SK-N-SH (cell line): Measurements from ENCODE around the gene GLYR1. TPM values are rescaled to one million over a fixed set of nuclear protein-coding genes. Genes with fewer than 3 reads are reported as not detected.

ENCODE experiments used
- CTCF ChIA-PET: fragments of 300-600, 350-600 bp; formaldehyde crosslinking; extraction: SDS; loops from one replicate; lab custom pipeline; 2021; lab: Yijun Ruan, JAX
- POLR2A ChIA-PET: fragments of 350-600 bp; sonication (Branson Sonifier 250); formaldehyde crosslinking; extraction: SDS; loops from one replicate; lab custom pipeline; 2020; ENCODE audit warnings: antibody characterized with exemption, inconsistent platforms; lab: Yijun Ruan, JAX
- DNase-seq: peaks from one replicate; pipeline ENCODE4 v3.0.0; 2012
- H2AFZ ChIP-seq: fragments of 200-600 bp; sonication (generic); 2 replicates; pipeline ENCODE4 v1.8.1; 2016; ENCODE audit warnings: antibody characterized with exemption, mild to moderate bottlenecking, low read depth
- H3F3A ChIP-seq: fragments of 200-600 bp; sonication (generic); replicated peaks from 2 replicates; pipeline ENCODE3; 2016; ENCODE audit warnings: antibody characterized with exemption, mild to moderate bottlenecking; ENCODE audit not compliant: insufficient read depth
- H3K27ac ChIP-seq, 2 experiments: fragments of 200-500 bp in 1 of 2; fragments of 200-600 bp in 1 of 2; sonication (Bioruptor generic) in 1 of 2; sonication (generic), shearing (Covaris generic) in 1 of 2; 2 replicates each; pipeline versions ENCODE4 v1.5.1 to v1.6.1; 2014 to 2016; ENCODE audit warnings: low read depth in 2 of 2, inconsistent platforms in 1 of 2, low read length in 1 of 2, mild to moderate bottlenecking in 1 of 2, mixed read lengths in 1 of 2
- H3K27me3 ChIP-seq: fragments of 200-600 bp; sonication (generic), shearing (Covaris generic); 2 replicates; pipeline ENCODE4 v1.6.1; 2016; ENCODE audit warnings: mixed run types; ENCODE audit not compliant: insufficient read depth
- H3K36me3 ChIP-seq, 2 experiments: fragments of 200-500 bp in 1 of 2; fragments of 200-600 bp in 1 of 2; sonication (Bioruptor generic) in 1 of 2; sonication (generic) in 1 of 2; replicated peaks in 1 of 2; 2 replicates each; pipeline versions ENCODE3 to v1.5.1; 2014 to 2016; ENCODE audit warnings: low read length in 1 of 2, mild to moderate bottlenecking in 1 of 2; ENCODE audit not compliant: insufficient read depth in 2 of 2, control insufficient read depth in 1 of 2
- H3K4me1 ChIP-seq, 2 experiments: fragments of 200-500 bp in 1 of 2; fragments of 200-600 bp in 1 of 2; sonication (Bioruptor generic) in 1 of 2; sonication (generic), shearing (Covaris generic) in 1 of 2; 2 replicates each; pipeline versions ENCODE4 v1.5.1 to v1.6.1; 2014 to 2016; ENCODE audit warnings: low read depth in 1 of 2, low read length in 1 of 2, mixed run types in 1 of 2; ENCODE audit not compliant: insufficient read depth in 2 of 2, control insufficient read depth in 1 of 2
- H3K4me2 ChIP-seq: fragments of 200-600 bp; sonication (generic), shearing (Covaris generic); 2 replicates; pipeline ENCODE4 v1.6.1; 2017; ENCODE audit warnings: mixed run types
- H3K4me3 ChIP-seq, 2 experiments: fragments of 200-500 bp in 1 of 2; fragments of 200-600 bp in 1 of 2; sonication (Bioruptor generic) in 1 of 2; sonication (generic), shearing (Covaris generic) in 1 of 2; 2 replicates each; pipeline versions ENCODE4 v1.5.1 to v1.8.1; 2014 to 2016; ENCODE audit warnings: low read depth in 2 of 2, inconsistent platforms in 1 of 2, low read length in 1 of 2, mild to moderate bottlenecking in 1 of 2, mixed read lengths in 1 of 2, moderate library complexity in 1 of 2
- H3K79me2 ChIP-seq: fragments of 200-600 bp; sonication (generic); 2 replicates; pipeline ENCODE4 v1.8.1; 2017; ENCODE audit warnings: mild to moderate bottlenecking; ENCODE audit not compliant: insufficient read depth
- H3K9ac ChIP-seq: fragments of 200-600 bp; sonication (generic); 2 replicates; pipeline ENCODE4 v1.6.1; 2017; ENCODE audit warnings: mixed run types
- H3K9me2 ChIP-seq: fragments of 200-600 bp; sonication (generic); 2 replicates; pipeline ENCODE4 v1.6.1; 2017; ENCODE audit warnings: mixed run types
- H3K9me3 ChIP-seq: fragments of 200-600 bp; sonication (generic); 2 replicates; pipeline ENCODE4 v1.6.1; 2017; ENCODE audit warnings: mixed run types, mild to moderate bottlenecking, moderate library complexity
- H4K20me1 ChIP-seq: fragments of 200-600 bp; sonication (generic); 2 replicates; pipeline ENCODE4 v1.6.1; 2017; ENCODE audit warnings: mild to moderate bottlenecking, mixed run types; ENCODE audit not compliant: insufficient read depth
- FOSL2 ChIP-seq: IDR thresholded peaks from 2 replicates; pipeline ENCODE4 v1.4.0; 2012; ENCODE audit warnings: low read depth, mild to moderate bottlenecking, moderate library complexity, borderline replicate concordance
- GABPA ChIP-seq: IDR thresholded peaks from 2 replicates; pipeline ENCODE4 v1.4.0; 2012; ENCODE audit warnings: low read depth, mild to moderate bottlenecking
- RAD21 ChIP-seq: IDR thresholded peaks from 2 replicates; pipeline ENCODE4 v1.6.1; 2012; ENCODE audit warnings: mild to moderate bottlenecking, low read length
- RCOR1 ChIP-seq: fragments of 150-350 bp; IDR thresholded peaks from 2 replicates; pipeline ENCODE4 v1.6.1; 2017; ENCODE audit warnings: antibody characterized with exemption, low read length
- SIN3A ChIP-seq: IDR thresholded peaks from 2 replicates; pipeline ENCODE4 v1.6.1; 2012; ENCODE audit warnings: low read depth, mild to moderate bottlenecking, low read length, moderate library complexity, borderline replicate concordance
- SMC3 ChIP-seq: IDR thresholded peaks from 2 replicates; pipeline ENCODE4 v1.6.1; 2012; ENCODE audit warnings: low read depth, low read length, improper control_type of control experiment
- TCF12 ChIP-seq: IDR thresholded peaks from 2 replicates; pipeline ENCODE4 v1.4.0; 2012
- YY1 ChIP-seq: IDR thresholded peaks from 2 replicates; pipeline ENCODE4 v1.4.0; 2012; ENCODE audit warnings: low read depth, mild to moderate bottlenecking
- WGBS: methylation state at CpG from one replicate; pipeline ENCODE4 v1.1.6; 2017; ENCODE audit warnings: low lambda C conversion rate; 5-methylcytosine and 5-hydroxymethylcytosine counted together
- polyA plus RNA-seq, 3 experiments: library from polyadenylated mRNA; depleted of rRNA; stranded (reverse); fragments of >200 nt; gene quantifications; 2 replicates each; pipeline ENCODE4 v1.2.3, GENCODE V29; 2012
- small RNA-seq, 7 experiments: library from RNA; depleted of rRNA; stranded (forward); fragments of <200 nt; gene quantifications; one replicate each; pipeline ENCODE3, GENCODE V24; 2012
- TF ChIP-seq, protein P1 (sequence below): fragments of 150-350 bp; IDR thresholded peaks from 2 replicates; pipeline ENCODE4 v1.6.1; 2016; ENCODE audit warnings: mild to moderate bottlenecking, low read depth, low read length
- TF ChIP-seq, protein P2 (sequence below): IDR thresholded peaks from 2 replicates; pipeline ENCODE4 v1.4.0; 2012; ENCODE audit warnings: low read depth, borderline replicate concordance
- TF ChIP-seq, protein P3 (sequence below): IDR thresholded peaks from 2 replicates; pipeline ENCODE4 v1.6.1; 2012; ENCODE audit warnings: mild to moderate bottlenecking, low read depth, low read length, moderate library complexity

GLYR1 gene
- polyA plus RNA-seq, 1 of the 3 experiments (the other 2 are of a cell fraction): 40.1 TPM

DNA sequence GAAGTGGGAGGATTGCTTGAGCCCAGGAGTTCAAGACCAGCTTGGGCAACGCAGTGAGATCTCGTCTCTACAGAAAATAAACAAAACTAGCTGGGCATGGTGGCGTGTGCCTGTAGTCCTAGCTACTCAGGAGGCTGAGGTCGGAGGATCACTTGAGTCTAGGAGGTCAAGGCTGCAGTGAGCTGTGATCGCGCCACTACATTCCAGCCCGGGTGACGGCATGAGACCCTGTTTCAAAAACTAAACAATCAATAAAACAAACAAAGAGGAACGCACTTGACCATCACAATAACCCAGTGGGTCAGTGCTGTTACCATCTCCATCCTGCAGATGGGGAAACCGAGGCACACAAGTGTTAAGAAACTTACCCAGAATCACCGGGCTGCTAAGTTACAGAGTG is 93.9 kb downstream of the GLYR1 start:
- H3K27ac ChIP-seq: no peak overlapping the region
- H2AFZ ChIP-seq: no peak overlapping the region
- peaks cover 3% of the 10 kb centered on the region for H3F3A ChIP-seq
- 0 out of 2 replicates have a peak, but pooled peaks cover 6% of the 10 kb centered on the region for H3K9me3 ChIP-seq
- no peak for DNase-seq
- H4K20me1 ChIP-seq: no peaks in the 10 kb centered on the region
- no peaks in the 10 kb centered on the region for H3K4me1 ChIP-seq
- POLR2A ChIA-PET: no interaction called here
- CTCF ChIA-PET: no interaction called here
- no peak overlapping the region for H3K4me3 ChIP-seq
- H3K79me2 ChIP-seq: no peaks in the 10 kb centered on the region
- H3K9ac ChIP-seq: no peak overlapping the region
- TF ChIP-seq, protein P1, sequence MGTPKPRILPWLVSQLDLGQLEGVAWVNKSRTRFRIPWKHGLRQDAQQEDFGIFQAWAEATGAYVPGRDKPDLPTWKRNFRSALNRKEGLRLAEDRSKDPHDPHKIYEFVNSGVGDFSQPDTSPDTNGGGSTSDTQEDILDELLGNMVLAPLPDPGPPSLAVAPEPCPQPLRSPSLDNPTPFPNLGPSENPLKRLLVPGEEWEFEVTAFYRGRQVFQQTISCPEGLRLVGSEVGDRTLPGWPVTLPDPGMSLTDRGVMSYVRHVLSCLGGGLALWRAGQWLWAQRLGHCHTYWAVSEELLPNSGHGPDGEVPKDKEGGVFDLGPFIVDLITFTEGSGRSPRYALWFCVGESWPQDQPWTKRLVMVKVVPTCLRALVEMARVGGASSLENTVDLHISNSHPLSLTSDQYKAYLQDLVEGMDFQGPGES: no peak
- TF ChIP-seq TCF12 (no peak), SMC3 (no peak), RAD21 (no peak), FOSL2 (no peak), GABPA (no peak), YY1 (no peak), RCOR1 (no peak), SIN3A (no peak)
- TF ChIP-seq, protein P2, sequence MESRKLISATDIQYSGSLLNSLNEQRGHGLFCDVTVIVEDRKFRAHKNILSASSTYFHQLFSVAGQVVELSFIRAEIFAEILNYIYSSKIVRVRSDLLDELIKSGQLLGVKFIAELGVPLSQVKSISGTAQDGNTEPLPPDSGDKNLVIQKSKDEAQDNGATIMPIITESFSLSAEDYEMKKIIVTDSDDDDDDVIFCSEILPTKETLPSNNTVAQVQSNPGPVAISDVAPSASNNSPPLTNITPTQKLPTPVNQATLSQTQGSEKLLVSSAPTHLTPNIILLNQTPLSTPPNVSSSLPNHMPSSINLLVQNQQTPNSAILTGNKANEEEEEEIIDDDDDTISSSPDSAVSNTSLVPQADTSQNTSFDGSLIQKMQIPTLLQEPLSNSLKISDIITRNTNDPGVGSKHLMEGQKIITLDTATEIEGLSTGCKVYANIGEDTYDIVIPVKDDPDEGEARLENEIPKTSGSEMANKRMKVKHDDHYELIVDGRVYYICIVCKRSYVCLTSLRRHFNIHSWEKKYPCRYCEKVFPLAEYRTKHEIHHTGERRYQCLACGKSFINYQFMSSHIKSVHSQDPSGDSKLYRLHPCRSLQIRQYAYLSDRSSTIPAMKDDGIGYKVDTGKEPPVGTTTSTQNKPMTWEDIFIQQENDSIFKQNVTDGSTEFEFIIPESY: no peak
- TF ChIP-seq, protein P3, sequence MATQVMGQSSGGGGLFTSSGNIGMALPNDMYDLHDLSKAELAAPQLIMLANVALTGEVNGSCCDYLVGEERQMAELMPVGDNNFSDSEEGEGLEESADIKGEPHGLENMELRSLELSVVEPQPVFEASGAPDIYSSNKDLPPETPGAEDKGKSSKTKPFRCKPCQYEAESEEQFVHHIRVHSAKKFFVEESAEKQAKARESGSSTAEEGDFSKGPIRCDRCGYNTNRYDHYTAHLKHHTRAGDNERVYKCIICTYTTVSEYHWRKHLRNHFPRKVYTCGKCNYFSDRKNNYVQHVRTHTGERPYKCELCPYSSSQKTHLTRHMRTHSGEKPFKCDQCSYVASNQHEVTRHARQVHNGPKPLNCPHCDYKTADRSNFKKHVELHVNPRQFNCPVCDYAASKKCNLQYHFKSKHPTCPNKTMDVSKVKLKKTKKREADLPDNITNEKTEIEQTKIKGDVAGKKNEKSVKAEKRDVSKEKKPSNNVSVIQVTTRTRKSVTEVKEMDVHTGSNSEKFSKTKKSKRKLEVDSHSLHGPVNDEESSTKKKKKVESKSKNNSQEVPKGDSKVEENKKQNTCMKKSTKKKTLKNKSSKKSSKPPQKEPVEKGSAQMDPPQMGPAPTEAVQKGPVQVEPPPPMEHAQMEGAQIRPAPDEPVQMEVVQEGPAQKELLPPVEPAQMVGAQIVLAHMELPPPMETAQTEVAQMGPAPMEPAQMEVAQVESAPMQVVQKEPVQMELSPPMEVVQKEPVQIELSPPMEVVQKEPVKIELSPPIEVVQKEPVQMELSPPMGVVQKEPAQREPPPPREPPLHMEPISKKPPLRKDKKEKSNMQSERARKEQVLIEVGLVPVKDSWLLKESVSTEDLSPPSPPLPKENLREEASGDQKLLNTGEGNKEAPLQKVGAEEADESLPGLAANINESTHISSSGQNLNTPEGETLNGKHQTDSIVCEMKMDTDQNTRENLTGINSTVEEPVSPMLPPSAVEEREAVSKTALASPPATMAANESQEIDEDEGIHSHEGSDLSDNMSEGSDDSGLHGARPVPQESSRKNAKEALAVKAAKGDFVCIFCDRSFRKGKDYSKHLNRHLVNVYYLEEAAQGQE: no peak
- H3K9me2 ChIP-seq: no peaks in the 10 kb centered on the region
- no peaks in the 10 kb centered on the region for H3K27me3 ChIP-seq
- 98% methylated on average over 11 of the region's 11 CpGs for WGBS
- no peak overlapping the region for H3K4me2 ChIP-seq
- H3K36me3 ChIP-seq: peaks cover 42 to 45% of the 10 kb centered on the region in 2 experiments

Small RNA genes within 50 kb of the gene (small RNA-seq; reads per million reads assigned to genes)
- gene RF00017: 0 reads per million in 7 experiments

Other genes with a start within 250 kb of the GLYR1 start
- 13.0 and 16.7 TPM in 2 replicates for gene UBALD1, start 232.4 kb downstream of the GLYR1 start, polyA plus RNA-seq (2012; rRNA removed)
- gene MGRN1, start 222.5 kb downstream of the GLYR1 start, polyA plus RNA-seq (2012; rRNA removed): 5.5 and 13.3 TPM in 2 replicates
- gene NUDT16L1, start 153.7 kb downstream of the GLYR1 start, polyA plus RNA-seq (2012; rRNA removed): 45.8 and 45.9 TPM in 2 replicates
- gene ANKS3, start 113.0 kb downstream of the GLYR1 start, polyA plus RNA-seq (2012; rRNA removed): 42.2 and 43.9 TPM in 2 replicates
- 2.4 and 3.1 TPM in 2 replicates for gene DNAAF8, start 112.8 kb downstream of the GLYR1 start, polyA plus RNA-seq (2012; rRNA removed)
- 6.3 and 8.2 TPM in 2 replicates for gene ZNF500, start 80.1 kb downstream of the GLYR1 start, polyA plus RNA-seq (2012; rRNA removed)
- gene SEPTIN12, start 58.9 kb downstream of the GLYR1 start, polyA plus RNA-seq (2012; rRNA removed): 0.07 TPM in 1 of 2 replicates, not detected in the other
- not detected in 2 replicates for gene SMIM22, start 51.9 kb downstream of the GLYR1 start, polyA plus RNA-seq (2012; rRNA removed)
- gene ROGDI, start 44.7 kb downstream of the GLYR1 start, polyA plus RNA-seq (2012; rRNA removed): 33.6 and 48.4 TPM in 2 replicates
- gene UBN1, start 193 bp upstream of the GLYR1 start, polyA plus RNA-seq (2012; rRNA removed): 9.7 and 10.9 TPM in 2 replicates
- 16.8 and 24.6 TPM in 2 replicates for gene PPL, start 89.9 kb upstream of the GLYR1 start, polyA plus RNA-seq (2012; rRNA removed)
- gene SEC14L5, start 111.0 kb upstream of the GLYR1 start, polyA plus RNA-seq (2012; rRNA removed): 0.03 and 0.08 TPM in 2 replicates
- gene NAGPA, start 186.6 kb upstream of the GLYR1 start, polyA plus RNA-seq (2012; rRNA removed): 15.5 and 16.5 TPM in 2 replicates
- gene C16orf89, start 218.7 kb upstream of the GLYR1 start, polyA plus RNA-seq (2012; rRNA removed): 0.18 TPM in 1 of 2 replicates, not detected in the other
- 27.0 and 32.2 TPM in 2 replicates for gene ALG1, start 224.6 kb upstream of the GLYR1 start, polyA plus RNA-seq (2012; rRNA removed)